ENCODE data around the gene COLEC11. TPM values are rescaled to one million over a fixed set of nuclear protein-coding genes. Genes with fewer than 3 reads are reported as not detected.

COLEC11 gene
- total and polyA plus RNA-seq, 9 donors = 16.7 to 187 (median 59.9) TPM

DNA sequence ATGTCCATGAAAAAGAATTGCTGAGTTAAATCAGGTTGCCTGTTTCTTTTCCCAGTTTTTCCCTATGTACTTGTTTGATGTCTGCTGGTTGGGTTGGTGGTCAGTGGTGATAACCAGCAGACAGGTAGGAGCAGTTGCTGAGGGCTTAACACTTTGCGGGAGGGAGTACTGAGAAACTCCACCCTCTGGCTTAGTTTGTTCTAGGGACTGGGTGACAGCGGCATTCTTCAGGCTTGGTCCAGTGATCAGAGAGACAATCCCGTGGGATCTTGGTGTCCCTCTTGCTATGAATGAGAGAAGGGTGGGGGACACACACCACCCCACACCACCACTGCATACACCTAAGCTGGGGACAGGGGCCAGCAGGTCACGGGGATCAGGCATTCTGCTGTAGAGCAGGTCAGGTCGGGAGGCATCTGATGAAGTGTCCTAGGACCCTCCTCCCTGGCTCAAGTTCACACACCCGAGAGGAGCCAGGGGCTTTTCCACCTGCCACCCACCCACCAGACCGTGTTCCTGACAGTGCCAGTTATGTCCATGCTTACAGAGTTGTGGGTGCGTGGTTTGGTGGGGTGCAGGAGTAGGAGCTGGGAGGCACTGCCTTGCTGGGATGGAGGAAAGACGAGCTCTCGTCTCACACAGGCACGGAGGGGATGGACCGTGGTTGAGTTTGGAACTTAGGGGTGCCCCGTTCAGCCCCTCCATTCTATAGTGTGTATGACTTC is 41.8 kb downstream of the COLEC11 start:
- no peak overlapping the region for H3K4me3 ChIP-seq
- H3K27ac ChIP-seq = no peak overlapping the region
- H3K36me3 ChIP-seq = no peaks in the 10 kb centered on the region
- peaks cover 24% of the 10 kb centered on the region for H3K4me1 ChIP-seq (ENCODE audit: insufficient read depth)
- intact Hi-C loops (cut with DNase I) = no loop called here
- H3K27me3 ChIP-seq = no peaks in the 10 kb centered on the region
- TF ChIP-seq EP300 (IDR thresholded peaks at IDR 0.05) (no peak), POLR2A (IDR thresholded peaks at IDR 0.05) (no peak)
- TF ChIP-seq, protein P1, sequence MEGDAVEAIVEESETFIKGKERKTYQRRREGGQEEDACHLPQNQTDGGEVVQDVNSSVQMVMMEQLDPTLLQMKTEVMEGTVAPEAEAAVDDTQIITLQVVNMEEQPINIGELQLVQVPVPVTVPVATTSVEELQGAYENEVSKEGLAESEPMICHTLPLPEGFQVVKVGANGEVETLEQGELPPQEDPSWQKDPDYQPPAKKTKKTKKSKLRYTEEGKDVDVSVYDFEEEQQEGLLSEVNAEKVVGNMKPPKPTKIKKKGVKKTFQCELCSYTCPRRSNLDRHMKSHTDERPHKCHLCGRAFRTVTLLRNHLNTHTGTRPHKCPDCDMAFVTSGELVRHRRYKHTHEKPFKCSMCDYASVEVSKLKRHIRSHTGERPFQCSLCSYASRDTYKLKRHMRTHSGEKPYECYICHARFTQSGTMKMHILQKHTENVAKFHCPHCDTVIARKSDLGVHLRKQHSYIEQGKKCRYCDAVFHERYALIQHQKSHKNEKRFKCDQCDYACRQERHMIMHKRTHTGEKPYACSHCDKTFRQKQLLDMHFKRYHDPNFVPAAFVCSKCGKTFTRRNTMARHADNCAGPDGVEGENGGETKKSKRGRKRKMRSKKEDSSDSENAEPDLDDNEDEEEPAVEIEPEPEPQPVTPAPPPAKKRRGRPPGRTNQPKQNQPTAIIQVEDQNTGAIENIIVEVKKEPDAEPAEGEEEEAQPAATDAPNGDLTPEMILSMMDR (IDR thresholded peaks at IDR 0.05) = no peak
- WGBS, 3 donors = 84 to 89% (median 88%) methylated on average over 13 of the region's 13 CpGs
- DNase-seq = peak in 3 of 5 donors; percentile 12 to 34 (median 18)
- H3K9me3 ChIP-seq = no peaks in the 10 kb centered on the region

DNA sequence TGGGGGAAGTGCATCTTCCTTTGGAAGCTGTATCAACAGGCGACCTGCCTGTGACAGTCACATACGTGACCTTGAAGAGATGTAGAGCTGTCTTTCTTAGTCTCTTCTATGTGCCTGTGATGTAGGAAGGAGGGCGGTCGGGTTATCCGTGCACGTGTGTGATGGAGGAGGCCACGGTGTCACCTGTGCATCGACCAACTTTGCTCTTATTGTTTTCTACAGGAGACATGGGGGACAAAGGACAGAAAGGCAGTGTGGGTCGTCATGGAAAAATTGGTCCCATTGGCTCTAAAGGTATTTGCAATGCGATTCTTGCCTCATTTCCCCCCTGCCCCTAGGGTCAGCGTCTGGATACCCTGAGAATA is 42.4 kb downstream of the COLEC11 start:
- Histone ChIP-seq H3K36me3 (no peaks in the 10 kb centered on the region), H3K4me3 (no peak overlapping the region), H3K27me3 (no peaks in the 10 kb centered on the region), H3K4me1 (ENCODE audit: insufficient read depth) (peaks cover 18% of the 10 kb centered on the region), H3K9me3 (no peaks in the 10 kb centered on the region), H3K27ac (no peak overlapping the region)
- peak in 1 of 5 donors; percentile 26 for DNase-seq
- TF ChIP-seq, protein P1 (IDR thresholded peaks at IDR 0.05) = no peak
- TF ChIP-seq POLR2A (IDR thresholded peaks at IDR 0.05) (no peak), EP300 (IDR thresholded peaks at IDR 0.05) (no peak)
- 93 to 95% (median 94%) methylated on average over 11 of the region's 11 CpGs for WGBS, 3 donors
- intact Hi-C loops (cut with DNase I) = no loop called here

DNA sequence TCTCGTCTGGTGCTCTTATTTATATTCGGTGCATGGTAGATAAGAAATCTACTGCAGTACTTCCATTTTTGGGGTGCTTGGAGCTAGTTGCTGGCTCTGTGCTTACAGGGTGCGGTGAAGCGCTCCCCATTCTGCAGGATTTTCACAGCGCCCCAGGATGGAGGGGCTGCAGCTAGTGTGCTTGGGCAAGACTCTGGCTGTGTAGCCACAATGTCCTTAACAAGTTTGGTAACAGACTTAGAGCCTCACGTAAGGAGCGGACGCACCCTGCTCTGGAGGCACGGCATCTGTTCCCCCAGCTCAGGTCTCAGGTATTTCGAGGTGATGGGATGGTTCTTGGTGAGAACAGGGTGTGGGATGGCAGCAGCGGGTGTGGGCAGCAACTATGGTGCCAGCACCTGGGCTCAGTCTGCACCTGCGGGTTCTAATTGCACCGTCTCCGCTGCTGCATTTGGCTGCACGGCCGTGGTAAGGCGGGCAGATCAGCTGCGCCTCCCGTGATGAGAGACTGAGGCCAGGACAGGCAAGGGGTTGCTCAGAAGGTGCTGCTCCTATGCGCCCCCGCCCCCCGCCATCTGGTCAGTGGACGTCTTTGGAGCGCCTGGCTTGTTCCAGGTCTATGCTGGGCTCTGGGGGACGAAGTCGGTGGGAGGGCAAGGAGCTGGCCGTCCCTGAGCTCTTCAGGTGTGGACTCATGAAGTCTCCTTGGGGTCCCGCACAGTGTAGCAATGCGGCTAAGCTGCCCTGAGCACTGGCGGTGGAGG is 43.0 kb downstream of the COLEC11 start:
- H3K27me3 ChIP-seq = no peaks in the 10 kb centered on the region
- H3K36me3 ChIP-seq = no peaks in the 10 kb centered on the region
- no peaks in the 10 kb centered on the region for H3K9me3 ChIP-seq
- intact Hi-C loops (cut with DNase I) = no loop called here
- H3K27ac ChIP-seq = no peak overlapping the region
- peak in 2 of 5 donors; percentile 12 to 33 for DNase-seq
- no peak overlapping the region for H3K4me3 ChIP-seq
- 91 to 95% (median 94%) methylated on average over 30 of the region's 30 CpGs for WGBS, 3 donors
- peaks cover 13% of the 10 kb centered on the region for H3K4me1 ChIP-seq (ENCODE audit: insufficient read depth)
- TF ChIP-seq, protein P1 (IDR thresholded peaks at IDR 0.05) = no peak

DNA sequence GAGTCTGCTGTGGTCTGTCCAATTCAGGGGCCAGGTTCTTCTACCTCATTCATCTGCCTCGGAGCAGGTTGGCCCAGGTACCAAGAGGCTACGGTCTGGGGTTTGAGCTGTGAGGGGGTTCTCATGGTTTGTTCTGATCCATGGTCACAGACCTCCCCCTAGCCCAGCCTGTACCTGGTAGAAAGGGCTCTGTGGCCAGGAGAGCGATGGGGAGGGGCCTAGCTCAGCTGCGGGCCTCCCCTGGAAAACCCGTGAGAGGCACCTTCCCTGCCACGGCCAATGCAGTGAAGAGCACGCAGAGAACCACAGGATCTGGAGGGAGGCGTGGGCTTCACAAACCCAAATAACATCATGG is 43.5 kb downstream of the COLEC11 start:
- no peaks in the 10 kb centered on the region for H3K27me3 ChIP-seq

More for the DNA sequence above, 43.5 kb downstream of the COLEC11 start:
- no peak overlapping the region for H3K27ac ChIP-seq
- 94% methylated on average over 8 of the region's 8 CpGs for WGBS, 3 donors
- intact Hi-C loops (cut with DNase I) = no loop called here
- no peaks in the 10 kb centered on the region for H3K9me3 ChIP-seq
- no peaks in the 10 kb centered on the region for H3K36me3 ChIP-seq
- H3K4me1 ChIP-seq (ENCODE audit: insufficient read depth) = peaks cover 9% of the 10 kb centered on the region
- H3K4me3 ChIP-seq = no peak overlapping the region
- no peak for TF ChIP-seq EP300 (IDR thresholded peaks at IDR 0.05)
- DNase-seq = peak in 1 of 5 donors; percentile 18
